Activated gamma-delta T cell treated with Interleukin-2 at 50 U/mL for 16 hours (primary cell): Measurements from ENCODE around the gene SMAP1.

ENCODE experiments used
- DNase-seq: peaks from one replicate; pipeline ENCODE4 v3.0.0-alpha.2; 2020

SMAP1 gene

GRCh38 chr6:70903665-70904452 is 236.2 kb downstream of the SMAP1 start:
- no peak for DNase-seq

GRCh38 chr6:70905742-70906141 is 238.1 kb downstream of the SMAP1 start:
- DNase-seq, result no peak
